ENCODE results near the gene OMD.

The OMD gene

DNA sequence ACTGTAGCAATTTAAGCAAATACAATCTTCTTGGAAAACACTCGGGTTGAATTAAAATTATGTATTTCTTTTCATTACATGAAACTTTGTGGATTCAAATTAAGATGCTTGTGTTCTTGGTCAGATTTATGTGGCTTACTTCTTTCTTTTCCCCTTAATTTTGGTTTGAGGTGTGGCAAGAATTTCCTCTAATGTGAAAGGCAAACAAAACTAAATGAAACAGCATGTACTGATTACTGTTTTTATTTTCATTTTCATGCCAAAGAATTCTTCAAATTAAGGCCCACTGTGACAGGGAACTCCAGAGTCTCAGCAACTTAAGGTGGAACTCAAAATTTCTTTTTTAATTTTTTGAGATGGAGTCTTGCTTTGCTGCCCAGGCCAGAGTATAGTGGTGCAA is at the start of gene OMD:
OMD (minus strand) TSS at position 132 of the 400 bp plus-strand sequence. CDS start 6,913 bp downstream, outside the sequence.
- DNase-seq (ENCODE audit: low read depth), result no peak

- DNase-seq (ENCODE audit: low read depth), result no peak
Observed at GRCh38 chr9:92468206-92468605, 43.9 kb upstream of the OMD start.

- no peak for DNase-seq (ENCODE audit: low read depth)
Observed at GRCh38 chr9:92467511-92467910, 43.2 kb upstream of the OMD start.

- DNase-seq (ENCODE audit: low read depth), result no peak
Observed at GRCh38 chr9:92467041-92467440, 42.8 kb upstream of the OMD start.

DNA sequence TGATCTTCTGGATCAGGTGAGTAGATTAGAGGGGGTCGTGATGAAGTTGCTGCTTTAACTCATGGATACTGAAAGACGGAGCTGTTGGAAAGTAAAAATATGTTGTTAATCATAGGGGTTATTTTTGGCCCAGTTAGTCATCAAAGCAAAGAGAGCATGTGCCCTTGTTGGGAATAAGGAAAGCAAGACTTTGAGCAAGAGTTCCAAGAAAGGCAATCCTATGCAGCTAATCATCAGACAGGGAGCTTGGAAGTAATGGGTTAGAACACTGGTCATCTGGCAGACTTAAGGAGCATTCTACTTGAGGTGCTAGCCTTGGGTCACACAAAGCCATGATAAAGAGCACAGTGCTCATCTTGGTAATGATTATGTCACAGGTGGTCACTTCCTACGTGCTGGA is 39.7 kb upstream of the OMD start:
- DNase-seq (ENCODE audit: low read depth), result no peak

DNA sequence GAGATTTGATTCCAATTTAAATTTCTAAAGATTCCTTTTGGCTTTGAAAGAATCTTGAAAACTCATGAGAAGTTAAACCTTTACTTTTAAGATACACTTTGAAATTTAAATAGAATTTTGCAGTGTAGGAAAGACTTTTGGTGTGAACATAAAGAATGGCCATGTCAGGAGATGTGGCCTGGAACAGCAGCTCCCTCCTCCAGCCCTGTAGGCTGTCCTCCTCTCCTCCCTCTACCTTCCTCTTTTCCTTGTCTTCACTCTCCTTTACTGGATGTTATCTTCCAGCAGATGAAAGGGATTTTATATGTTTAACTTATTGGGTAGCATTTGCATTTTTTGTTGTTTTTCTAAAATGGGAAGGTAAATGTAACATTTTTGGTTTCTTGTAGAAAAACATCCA is 39.1 kb upstream of the OMD start:
- no peak for DNase-seq (ENCODE audit: low read depth)

DNA sequence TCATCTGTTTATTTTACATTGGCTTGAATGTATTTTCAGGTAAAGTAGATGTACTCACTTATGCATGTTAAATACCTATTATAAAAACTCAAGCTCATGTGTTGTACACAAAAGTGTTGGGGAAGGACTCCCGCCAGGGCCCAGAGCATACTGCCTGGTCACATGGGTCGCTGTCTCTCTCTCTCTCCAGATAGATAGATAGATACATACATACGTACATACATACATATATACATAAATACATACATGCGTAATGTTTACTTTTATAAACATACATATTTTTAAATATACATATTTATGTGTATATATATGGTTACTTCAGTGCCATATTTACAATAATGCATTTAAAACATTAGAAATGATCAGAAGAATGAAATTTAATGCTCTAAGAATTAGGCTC is 33.3 kb upstream of the OMD start:
- no peak for DNase-seq (ENCODE audit: low read depth)

GRCh38 chr9:92455217-92455616 is 30.9 kb upstream of the OMD start:
- no peak for DNase-seq (ENCODE audit: low read depth)

- no peak for DNase-seq (ENCODE audit: low read depth)
Observed at GRCh38 chr9:92446536-92446935, 22.3 kb upstream of the OMD start.

DNA sequence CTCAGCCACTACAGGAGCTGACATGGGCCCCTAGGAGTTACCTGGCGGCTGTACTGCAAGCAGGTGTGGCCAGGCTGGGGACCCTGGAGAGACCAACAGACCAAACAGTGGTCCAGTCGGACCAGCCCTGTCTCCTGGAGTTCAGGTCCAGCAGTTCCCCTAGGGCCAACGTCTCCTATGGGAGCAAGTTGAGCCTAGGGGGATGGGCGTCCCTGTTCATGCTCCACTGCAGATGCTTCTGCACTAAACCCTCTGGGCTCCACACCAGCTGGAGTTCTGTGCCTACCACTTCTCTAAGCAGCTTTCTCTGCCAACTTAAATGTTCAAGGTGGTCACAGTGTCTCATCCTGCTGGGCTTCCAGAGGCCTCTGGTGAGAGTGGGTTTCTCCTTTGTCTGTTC is 20.6 kb upstream of the OMD start:
- no peak for DNase-seq (ENCODE audit: low read depth)

GRCh38 chr9:92440751-92441046 is 16.4 kb upstream of the OMD start:
- DNase-seq (ENCODE audit: low read depth), result no peak

DNA sequence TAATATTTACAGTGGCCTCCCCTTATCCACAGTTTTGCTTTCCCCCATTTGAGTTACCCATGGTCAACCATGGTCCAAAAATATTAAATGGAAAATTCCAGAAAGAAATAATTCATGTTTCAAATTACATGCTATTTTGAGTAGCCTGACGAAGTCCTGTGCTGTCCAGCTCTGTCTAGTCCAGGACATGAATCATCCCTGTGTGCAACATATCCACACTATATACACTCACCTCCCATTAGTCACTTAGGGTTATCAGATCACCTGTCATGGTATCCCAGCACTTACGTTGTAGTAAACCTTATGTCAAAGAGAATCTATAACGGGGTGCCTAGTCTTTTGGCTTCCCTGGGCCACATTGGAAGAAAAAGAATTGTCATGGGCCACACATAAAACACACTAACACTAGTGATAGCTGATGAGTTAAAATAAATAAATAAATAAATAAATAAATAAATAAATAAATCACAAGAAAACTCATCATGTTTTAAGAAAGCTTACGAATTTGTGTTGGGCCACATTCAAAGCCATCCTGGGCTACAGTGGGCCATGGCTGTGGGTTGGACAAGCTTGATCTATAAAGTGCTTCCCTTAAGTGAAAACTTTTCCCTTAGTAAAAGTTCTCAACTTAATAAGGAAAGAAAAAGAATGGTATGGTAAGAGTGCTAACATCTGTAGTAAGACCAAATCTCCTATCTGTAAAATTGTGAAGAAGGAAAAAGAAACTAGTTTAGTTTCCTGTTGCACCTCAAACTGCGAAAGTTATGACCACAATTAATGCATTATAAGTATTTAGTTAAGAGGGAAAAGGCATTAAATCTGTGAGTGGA is 15.9 kb upstream of the OMD start:
- no peak for DNase-seq (ENCODE audit: low read depth)

DNA sequence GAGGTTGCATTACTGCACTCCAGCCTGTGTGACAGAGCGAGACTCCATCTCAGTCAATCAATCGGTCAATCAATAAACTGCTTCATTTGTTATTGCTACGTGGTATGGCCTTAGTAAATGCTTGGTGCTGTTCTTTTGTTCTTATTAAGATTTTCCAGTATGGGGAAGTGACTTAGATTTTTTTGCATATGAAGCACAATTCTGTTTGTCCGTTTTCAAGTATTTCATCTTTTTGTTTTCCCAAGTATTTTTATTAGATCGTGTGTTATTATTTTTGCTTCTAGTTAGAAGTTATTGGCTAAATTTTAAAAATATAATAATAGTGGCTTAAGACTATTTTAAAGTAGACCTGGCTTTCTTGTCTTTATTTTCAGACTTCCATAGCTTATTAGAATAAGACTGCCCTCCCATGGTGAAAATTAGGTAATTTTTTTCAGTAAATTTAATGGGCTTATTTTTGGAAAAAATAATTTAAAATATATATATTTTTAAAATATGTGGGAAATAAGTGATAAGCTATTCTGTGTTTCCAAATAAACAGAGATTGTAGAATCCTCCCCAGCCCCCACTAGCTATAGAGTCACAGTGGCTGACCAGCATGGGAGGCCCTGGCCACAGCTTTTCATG is 14.7 kb upstream of the OMD start:
- no peak for DNase-seq (ENCODE audit: low read depth)

- DNase-seq (ENCODE audit: low read depth), result no peak
Observed at GRCh38 chr9:92435263-92435662, 11.0 kb upstream of the OMD start.

DNA sequence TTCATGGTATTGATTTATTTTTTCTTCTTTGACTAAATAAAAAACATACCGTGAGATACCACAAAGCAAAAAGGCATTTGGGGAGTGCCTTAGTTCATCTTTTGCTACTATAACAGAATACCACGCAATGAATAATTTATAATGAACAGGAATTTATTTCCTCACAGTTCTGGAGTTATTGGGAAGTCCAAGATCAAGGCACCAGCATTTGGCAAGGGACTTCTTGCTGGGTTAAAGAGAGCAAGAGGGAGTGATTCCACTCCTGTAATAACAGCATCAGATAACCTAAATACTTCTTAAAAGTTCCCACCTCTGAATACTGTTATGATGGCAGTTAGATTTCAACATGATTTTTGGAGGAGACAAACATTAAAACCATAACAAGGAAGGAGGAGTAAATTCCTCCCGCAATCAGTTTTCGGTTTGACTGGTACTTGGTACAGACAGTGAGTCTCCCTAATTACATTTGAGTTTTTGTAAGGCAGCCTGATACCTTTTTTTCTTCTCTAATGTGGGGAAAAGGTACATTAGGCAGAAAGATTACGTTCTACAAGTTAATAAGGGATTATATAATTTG is 8.8 kb upstream of the OMD start:
- no peak for DNase-seq (ENCODE audit: low read depth)

DNA sequence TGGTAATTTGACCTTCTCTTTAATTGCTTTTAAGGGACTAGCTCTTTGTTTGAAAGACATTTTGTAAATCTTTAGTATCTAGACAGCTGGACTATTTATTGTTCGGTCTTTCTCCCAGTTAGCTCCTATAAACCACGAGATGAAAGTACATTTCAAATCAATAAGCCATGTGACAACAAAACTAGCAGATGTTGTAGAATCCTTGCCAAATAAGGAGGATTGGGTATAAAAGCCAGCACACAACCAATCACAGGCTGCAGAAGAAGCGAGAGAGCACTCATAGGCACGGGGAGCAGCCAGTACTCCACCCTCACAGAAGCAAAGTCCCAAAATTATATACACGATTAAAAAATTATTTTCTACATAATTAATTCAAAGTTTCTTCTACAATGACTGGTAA is 8.1 kb upstream of the OMD start:
- no peak for DNase-seq (ENCODE audit: low read depth)

GRCh38 chr9:92429836-92430235 is 5.6 kb upstream of the OMD start:
- no peak for DNase-seq (ENCODE audit: low read depth)

- DNase-seq (ENCODE audit: low read depth), result no peak
Observed at GRCh38 chr9:92426501-92427145, 2.4 kb upstream of the OMD start.

DNA sequence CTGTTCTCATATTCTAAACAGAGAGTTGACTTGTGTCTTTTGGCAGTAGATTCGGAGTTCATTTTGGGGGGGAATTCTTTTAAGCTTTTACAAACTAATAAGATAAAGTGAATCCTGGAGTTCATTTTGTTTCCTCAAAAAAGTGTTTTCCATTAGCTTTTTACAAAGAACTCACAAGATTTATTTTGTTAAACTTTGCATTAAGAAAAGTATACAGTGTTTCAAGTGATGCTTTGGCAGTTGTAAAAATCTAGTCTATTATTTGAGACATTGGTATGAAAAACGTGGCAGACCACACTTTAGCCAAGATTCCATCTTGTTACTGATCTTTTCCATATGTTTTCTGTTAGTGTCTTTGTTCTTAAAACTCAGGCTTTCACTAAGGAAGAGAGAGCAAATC is 1.2 kb upstream of the OMD start:
- no peak for DNase-seq (ENCODE audit: low read depth)

DNA sequence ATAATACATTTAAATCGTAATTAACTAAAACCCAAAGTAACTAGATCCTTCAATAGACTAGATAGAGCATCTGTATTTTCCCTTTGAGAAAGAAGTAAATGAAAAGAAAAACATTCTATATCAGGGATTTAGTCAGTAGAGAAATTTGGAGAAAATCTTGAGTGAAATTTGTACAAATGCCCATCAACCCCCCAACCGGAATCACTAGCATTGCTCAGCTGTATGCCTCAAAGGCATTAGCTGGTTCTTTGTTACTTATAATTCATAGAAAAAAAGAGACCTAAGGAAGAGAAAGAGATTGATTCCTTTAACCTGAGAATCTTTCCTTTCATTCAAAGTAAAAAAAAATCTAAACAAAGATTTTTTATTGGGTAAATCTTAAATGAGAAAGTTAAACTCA is 659 bp downstream of the OMD start:
- DNase-seq (ENCODE audit: low read depth), result no peak

- DNase-seq (ENCODE audit: low read depth), result no peak
Observed at GRCh38 chr9:92422611-92423338, 1.5 kb downstream of the OMD start.

GRCh38 chr9:92414566-92414965 is 9.7 kb downstream of the OMD start:
- no peak for DNase-seq (ENCODE audit: low read depth)
